Activated naive CD8-positive, alpha-beta T cell treated with anti-CD3 and anti-CD28 coated beads for 36 hours (primary cell): ENCODE results near the gene GNAT3. TPM values are rescaled to one million over a fixed set of nuclear protein-coding genes. Genes with fewer than 3 reads are reported as not detected.

Source experiments
- DNase-seq: peaks from one replicate; pipeline ENCODE4 v3.0.0; 2021
- H3K27ac Mint-ChIP-seq: one replicate; pipeline ENCODE4 v1.8.0; 2022; ENCODE audit warnings: mild to moderate bottlenecking, moderate library complexity, mixed read lengths
- H3K27me3 Mint-ChIP-seq: one replicate; pipeline ENCODE4 v1.8.0; 2022; ENCODE audit warnings: mild to moderate bottlenecking, mixed read lengths
- H3K36me3 Mint-ChIP-seq: one replicate; pipeline ENCODE4 v1.8.0; 2021; ENCODE audit warnings: mild to moderate bottlenecking, mixed read lengths
- H3K4me1 Mint-ChIP-seq: one replicate; pipeline ENCODE4 v1.8.0; 2021; ENCODE audit warnings: mixed read lengths
- H3K4me3 Mint-ChIP-seq: one replicate; pipeline ENCODE4 v1.8.0; 2022; ENCODE audit warnings: mild to moderate bottlenecking, moderate library complexity, mixed read lengths
- H3K9me3 Mint-ChIP-seq: one replicate; pipeline ENCODE4 v1.8.0; 2022; ENCODE audit warnings: mixed read lengths
- total RNA-seq, 2 experiments: library from RNA; stranded (reverse); gene quantifications; one replicate each; pipeline ENCODE4 v1.2.3, GENCODE V29; 2021

Gene GNAT3
- total RNA-seq, 2 experiments from 2014 or later, result not detected

DNA sequence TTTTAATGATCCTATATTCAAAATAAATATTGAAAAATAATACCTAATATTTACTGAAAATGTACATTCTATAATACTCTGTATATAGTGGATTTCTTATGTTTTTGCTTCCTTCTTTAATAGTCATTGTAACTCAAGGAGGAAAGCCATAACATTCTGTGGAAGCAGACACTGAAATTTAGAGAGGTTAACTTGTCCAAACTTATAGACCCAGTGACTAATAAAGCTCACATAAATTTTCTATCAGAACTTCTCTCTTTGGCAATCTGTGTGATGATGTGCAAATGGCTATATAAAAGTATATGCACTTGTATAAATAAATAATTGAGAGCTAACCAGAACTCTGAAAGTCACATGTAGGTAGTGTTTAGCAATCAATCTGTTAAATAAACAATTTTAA, 26.1 kb downstream of the GNAT3 start:
- Mint-ChIP-seq H3K9me3 (no peaks in the 10 kb centered on the region), H3K4me3 (no peak overlapping the region), H3K4me1 (no peaks in the 10 kb centered on the region), H3K27ac (no peak overlapping the region), H3K36me3 (no peaks in the 10 kb centered on the region), H3K27me3 (peaks cover 6% of the 10 kb centered on the region)
- DNase-seq, result no peak

DNA sequence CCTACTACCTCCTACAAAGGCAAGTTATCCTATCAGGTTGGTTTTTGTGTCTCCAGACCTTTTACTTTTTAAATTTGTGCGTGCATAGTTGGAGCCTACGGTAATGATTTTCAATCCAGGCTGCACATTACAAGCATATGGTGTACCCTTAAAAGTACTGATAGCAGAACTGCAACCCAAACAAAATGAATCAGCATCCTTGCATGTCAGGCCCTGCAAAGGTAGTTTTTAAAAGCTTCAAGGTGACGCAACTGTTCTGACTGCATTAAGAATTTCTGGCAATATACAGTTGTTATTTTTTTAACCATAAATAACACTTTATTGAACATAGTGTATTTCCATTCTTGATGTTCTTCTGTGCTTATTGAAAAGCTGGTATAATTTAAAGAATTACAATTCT, 28.9 kb downstream of the GNAT3 start:
- Mint-ChIP-seq H3K4me3 (no peak overlapping the region), H3K27me3 (no peaks in the 10 kb centered on the region), H3K4me1 (no peaks in the 10 kb centered on the region), H3K36me3 (no peaks in the 10 kb centered on the region), H3K9me3 (no peaks in the 10 kb centered on the region), H3K27ac (no peak overlapping the region)
- DNase-seq, result no peak

- H3K27ac Mint-ChIP-seq, result no peak overlapping the region
- H3K36me3 Mint-ChIP-seq, result no peaks in the 10 kb centered on the region
Observed at GRCh38 chr7:80481196-80481884, 30.5 kb downstream of the GNAT3 start.

DNA sequence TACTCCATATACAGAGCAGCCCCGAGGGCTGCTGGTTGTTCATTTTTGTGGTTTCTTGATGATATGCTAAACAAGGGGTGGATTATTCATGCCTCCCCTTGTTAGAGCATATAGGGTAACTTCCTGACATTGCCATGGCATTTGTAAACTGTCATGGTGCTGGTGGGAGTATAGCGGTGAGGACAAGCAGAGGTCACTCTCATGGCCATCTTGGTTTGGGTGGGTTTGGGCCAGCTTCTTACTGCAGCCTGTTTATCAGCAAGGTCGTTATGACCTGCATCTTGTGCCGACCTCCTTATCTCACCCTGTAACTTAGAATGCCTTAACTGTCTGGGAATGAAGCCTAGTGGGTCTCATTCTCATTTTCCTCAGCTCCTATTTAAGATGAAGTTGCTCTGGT, 31.3 kb downstream of the GNAT3 start:
- H3K4me3 Mint-ChIP-seq, result no peak overlapping the region
- no peak overlapping the region for H3K27ac Mint-ChIP-seq
- no peaks in the 10 kb centered on the region for H3K9me3 Mint-ChIP-seq

More at GRCh38 chr7:80481196-80481884, 30.5 kb downstream of the GNAT3 start:
- no peaks in the 10 kb centered on the region for H3K4me1 Mint-ChIP-seq
- no peak overlapping the region for H3K4me3 Mint-ChIP-seq
- DNase-seq, result no peak
- H3K27me3 Mint-ChIP-seq, result no peaks in the 10 kb centered on the region
- H3K9me3 Mint-ChIP-seq, result no peaks in the 10 kb centered on the region

GRCh38 chr7:80478683-80479082, 33.2 kb downstream of the GNAT3 start:
- Mint-ChIP-seq H3K27me3 (no peaks in the 10 kb centered on the region), H3K4me3 (no peak overlapping the region), H3K36me3 (no peaks in the 10 kb centered on the region), H3K27ac (no peak overlapping the region), H3K4me1 (no peaks in the 10 kb centered on the region), H3K9me3 (no peaks in the 10 kb centered on the region)
- DNase-seq, result no peak

More for the DNA sequence above, 31.3 kb downstream of the GNAT3 start:
- Mint-ChIP-seq H3K4me1 (no peaks in the 10 kb centered on the region), H3K27me3 (no peaks in the 10 kb centered on the region), H3K36me3 (no peaks in the 10 kb centered on the region)
- no peak for DNase-seq

DNA sequence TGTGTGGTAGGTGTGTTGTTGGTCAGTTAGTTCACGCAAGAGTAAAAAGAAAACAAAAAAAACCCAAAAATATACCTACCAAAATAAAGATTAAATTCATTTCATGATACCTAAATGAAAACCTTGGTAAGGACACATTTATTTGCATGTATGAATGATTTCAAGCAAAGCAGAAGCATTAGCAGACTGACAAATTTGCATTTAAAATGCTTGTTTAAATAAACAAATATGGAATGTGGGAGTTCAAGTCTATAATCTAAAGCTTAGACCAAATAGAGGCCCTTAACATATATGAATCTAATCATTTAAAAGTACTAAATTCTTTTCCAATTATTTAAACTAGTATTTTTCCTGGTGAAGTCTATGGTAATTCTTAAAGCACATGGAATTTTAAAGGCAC, 35.8 kb downstream of the GNAT3 start:
- Mint-ChIP-seq H3K27ac (no peak overlapping the region), H3K4me1 (no peaks in the 10 kb centered on the region), H3K4me3 (no peak overlapping the region), H3K27me3 (no peaks in the 10 kb centered on the region), H3K9me3 (no peaks in the 10 kb centered on the region), H3K36me3 (no peaks in the 10 kb centered on the region)
- no peak for DNase-seq

GRCh38 chr7:80475383-80475782, 36.5 kb downstream of the GNAT3 start:
- no peaks in the 10 kb centered on the region for H3K27me3 Mint-ChIP-seq
- no peaks in the 10 kb centered on the region for H3K36me3 Mint-ChIP-seq
- H3K4me3 Mint-ChIP-seq, result no peak overlapping the region
- no peak for DNase-seq
- H3K4me1 Mint-ChIP-seq, result no peaks in the 10 kb centered on the region
- H3K9me3 Mint-ChIP-seq, result no peaks in the 10 kb centered on the region
- H3K27ac Mint-ChIP-seq, result no peak overlapping the region

GRCh38 chr7:80473751-80474150, 38.1 kb downstream of the GNAT3 start:
- H3K9me3 Mint-ChIP-seq, result no peaks in the 10 kb centered on the region
- no peaks in the 10 kb centered on the region for H3K4me1 Mint-ChIP-seq
- no peaks in the 10 kb centered on the region for H3K36me3 Mint-ChIP-seq
- no peak overlapping the region for H3K27ac Mint-ChIP-seq
- no peak overlapping the region for H3K4me3 Mint-ChIP-seq
- H3K27me3 Mint-ChIP-seq, result no peaks in the 10 kb centered on the region
- DNase-seq, result no peak

- H3K27me3 Mint-ChIP-seq, result no peaks in the 10 kb centered on the region
- DNase-seq, result no peak
- no peaks in the 10 kb centered on the region for H3K9me3 Mint-ChIP-seq
- no peak overlapping the region for H3K4me3 Mint-ChIP-seq
- no peak overlapping the region for H3K27ac Mint-ChIP-seq
- no peaks in the 10 kb centered on the region for H3K4me1 Mint-ChIP-seq
- no peaks in the 10 kb centered on the region for H3K36me3 Mint-ChIP-seq
Observed at GRCh38 chr7:80472491-80473200, 39.2 kb downstream of the GNAT3 start.

- H3K27ac Mint-ChIP-seq, result no peak overlapping the region
- H3K36me3 Mint-ChIP-seq, result no peaks in the 10 kb centered on the region
- no peaks in the 10 kb centered on the region for H3K9me3 Mint-ChIP-seq
- no peak overlapping the region for H3K4me3 Mint-ChIP-seq
- H3K27me3 Mint-ChIP-seq, result no peaks in the 10 kb centered on the region
- no peak for DNase-seq
- no peaks in the 10 kb centered on the region for H3K4me1 Mint-ChIP-seq
Observed at GRCh38 chr7:80468931-80469714, 42.7 kb downstream of the GNAT3 start.

- no peak overlapping the region for H3K27ac Mint-ChIP-seq
- no peaks in the 10 kb centered on the region for H3K36me3 Mint-ChIP-seq
- DNase-seq, result no peak
- H3K9me3 Mint-ChIP-seq, result no peaks in the 10 kb centered on the region
- no peak overlapping the region for H3K4me3 Mint-ChIP-seq
- H3K27me3 Mint-ChIP-seq, result no peaks in the 10 kb centered on the region
- no peaks in the 10 kb centered on the region for H3K4me1 Mint-ChIP-seq
Observed at GRCh38 chr7:80467069-80467468, 44.8 kb downstream of the GNAT3 start.

GRCh38 chr7:80466636-80467035, 45.2 kb downstream of the GNAT3 start:
- no peak overlapping the region for H3K4me3 Mint-ChIP-seq
- no peaks in the 10 kb centered on the region for H3K4me1 Mint-ChIP-seq
- no peaks in the 10 kb centered on the region for H3K27me3 Mint-ChIP-seq
- DNase-seq, result no peak
- no peaks in the 10 kb centered on the region for H3K9me3 Mint-ChIP-seq
- H3K27ac Mint-ChIP-seq, result no peak overlapping the region
- H3K36me3 Mint-ChIP-seq, result no peaks in the 10 kb centered on the region

GRCh38 chr7:80464211-80464610, 47.7 kb downstream of the GNAT3 start:
- H3K4me1 Mint-ChIP-seq, result peaks cover under 1% of the 10 kb centered on the region
- DNase-seq, result no peak
- H3K27ac Mint-ChIP-seq, result no peak overlapping the region
- H3K27me3 Mint-ChIP-seq, result peaks cover 3% of the 10 kb centered on the region
- H3K4me3 Mint-ChIP-seq, result no peak overlapping the region
- H3K9me3 Mint-ChIP-seq, result no peaks in the 10 kb centered on the region
- no peaks in the 10 kb centered on the region for H3K36me3 Mint-ChIP-seq

- Mint-ChIP-seq H3K9me3 (no peaks in the 10 kb centered on the region), H3K27ac (no peak overlapping the region), H3K36me3 (no peaks in the 10 kb centered on the region), H3K27me3 (peaks cover 6% of the 10 kb centered on the region), H3K4me1 (peaks cover 4% of the 10 kb centered on the region), H3K4me3 (no peak overlapping the region)
- DNase-seq, result no peak
Observed at GRCh38 chr7:80463272-80463920, 48.5 kb downstream of the GNAT3 start.

GRCh38 chr7:80460857-80461256, 51.0 kb downstream of the GNAT3 start:
- Mint-ChIP-seq H3K36me3 (no peaks in the 10 kb centered on the region), H3K4me3 (no peak overlapping the region), H3K27me3 (peaks cover 6% of the 10 kb centered on the region), H3K4me1 (peaks cover 4% of the 10 kb centered on the region), H3K9me3 (no peaks in the 10 kb centered on the region), H3K27ac (no peak overlapping the region)
- DNase-seq, result no peak
